HepG2 (cell line): ENCODE results near the gene OS9. TPM values are rescaled to one million over a fixed set of nuclear protein-coding genes. Genes with fewer than 3 reads are reported as not detected.
A peak's percentile ranks its signal among the peaks of the same experiment; 100 is the strongest.

ENCODE experiments used
- BCL6 ChIP-seq: IDR thresholded peaks from 2 replicates; pipeline ENCODE4 v1.6.1; 2016; ENCODE audit warnings: missing genetic modification reagents, missing compliant biosample characterization
- CREBL2 ChIP-seq: sonication (generic); formaldehyde crosslinking; IDR thresholded peaks from 2 replicates; pipeline ENCODE4 v1.8.1; 2023; ENCODE audit warnings: missing genetic modification reagents, mild to moderate bottlenecking, borderline replicate concordance
- ETV5 ChIP-seq: IDR thresholded peaks from 2 replicates; pipeline ENCODE4 v1.6.1; 2018; ENCODE audit warnings: missing biosample characterization, missing genetic modification reagents, inconsistent platforms, borderline replicate concordance
- FOXO1 ChIP-seq: sonication (generic); formaldehyde crosslinking; IDR thresholded peaks from 2 replicates; pipeline ENCODE4 v1.4.0; 2020; ENCODE audit warnings: missing genetic modification reagents
- GZF1 ChIP-seq: sonication (generic); formaldehyde crosslinking; IDR thresholded peaks from 2 replicates; pipeline ENCODE4 v1.5.1; 2020; ENCODE audit warnings: mild to moderate bottlenecking, missing genetic modification reagents
- ISX ChIP-seq: sonication (generic); formaldehyde crosslinking; conservative IDR thresholded peaks from 2 replicates; pipeline ENCODE4 v1.5.0; 2020; ENCODE audit warnings: missing genetic modification reagents
- SRSF1 ChIP-seq: fragments of 200-400 bp; formaldehyde crosslinking; optimal IDR thresholded peaks from 2 replicates; pipeline ENCODE3; 2017; ENCODE audit warnings: mild to moderate bottlenecking, low read depth, low read length, moderate library complexity
- ZBTB3 ChIP-seq: sonication (generic); formaldehyde crosslinking; IDR thresholded peaks from 2 replicates; pipeline ENCODE4 v1.4.0; 2020; ENCODE audit warnings: low read depth, mild to moderate bottlenecking, moderate library complexity, missing genetic modification reagents, borderline replicate concordance
- ZNF564 ChIP-seq: sonication (generic); formaldehyde crosslinking; IDR thresholded peaks from 2 replicates; pipeline ENCODE4 v1.8.1; 2023; ENCODE audit warnings: mild to moderate bottlenecking, missing genetic modification reagents
- ZNF740 ChIP-seq: sonication (generic); formaldehyde crosslinking; IDR thresholded peaks from 2 replicates; pipeline ENCODE4 v1.4.0; 2020; ENCODE audit warnings: missing genetic modification reagents
- ZSCAN21 ChIP-seq: sonication (generic); formaldehyde crosslinking; IDR thresholded peaks from 2 replicates; pipeline ENCODE4 v1.8.0; 2022; ENCODE audit warnings: mild to moderate bottlenecking, missing genetic modification reagents, moderate library complexity, borderline replicate concordance
- polyA plus RNA-seq, 8 experiments: library from polyadenylated mRNA; depleted of rRNA in 3 of 8; stranded (reverse) in 7 of 8; unstranded in 1 of 8; fragments of >200 nt; fragmentation: Illumina TruSeq in 4 of 8; extraction: Trizol in 4 of 8; gene quantifications; 2 replicates each; pipeline versions ENCODE4 v1.2.1 to v1.2.3, GENCODE V29; 2011 to 2016; ENCODE audit warnings: low read depth in 4 of 8, missing spikeins in 1 of 8, mixed read lengths in 1 of 8; ENCODE audit not compliant: insufficient read depth in 1 of 8
- total RNA-seq, 5 experiments: library from RNA; depleted of rRNA; stranded (reverse); fragments of >200 nt; fragmentation: Illumina TruSeq; extraction: Trizol; gene quantifications; 2 replicates each; pipeline ENCODE4 v1.2.3, GENCODE V29; 2016; ENCODE audit warnings: low read depth in 1 of 5
- TF ChIP-seq, protein P1 (sequence below), 2 experiments: sonication (generic) in 1 of 2; formaldehyde crosslinking in 1 of 2; IDR thresholded peaks; 2 replicates each; pipeline versions ENCODE4 v1.6.1 to v1.9.0; 2014 to 2022; ENCODE audit warnings: antibody characterized with exemption in 1 of 2, borderline replicate concordance in 1 of 2, inconsistent platforms in 1 of 2, low read depth in 1 of 2, missing genetic modification reagents in 1 of 2
- TF ChIP-seq, protein P2 (sequence below): sonication (generic); formaldehyde crosslinking; IDR thresholded peaks from 2 replicates; pipeline ENCODE4 v1.4.0; 2020; ENCODE audit warnings: low read depth, mild to moderate bottlenecking, missing genetic modification reagents
- TF ChIP-seq, protein P3 (sequence below): sonication (generic); formaldehyde crosslinking; IDR thresholded peaks from 2 replicates; pipeline ENCODE4 v1.4.0; 2020; ENCODE audit warnings: missing genetic modification reagents, borderline replicate concordance

OS9 gene
- total and polyA plus RNA-seq, 2 of the 13 experiments (the other 11 are each of a cell fraction or from before 2014, with no cell fraction given): 156 to 206 TPM

DNA sequence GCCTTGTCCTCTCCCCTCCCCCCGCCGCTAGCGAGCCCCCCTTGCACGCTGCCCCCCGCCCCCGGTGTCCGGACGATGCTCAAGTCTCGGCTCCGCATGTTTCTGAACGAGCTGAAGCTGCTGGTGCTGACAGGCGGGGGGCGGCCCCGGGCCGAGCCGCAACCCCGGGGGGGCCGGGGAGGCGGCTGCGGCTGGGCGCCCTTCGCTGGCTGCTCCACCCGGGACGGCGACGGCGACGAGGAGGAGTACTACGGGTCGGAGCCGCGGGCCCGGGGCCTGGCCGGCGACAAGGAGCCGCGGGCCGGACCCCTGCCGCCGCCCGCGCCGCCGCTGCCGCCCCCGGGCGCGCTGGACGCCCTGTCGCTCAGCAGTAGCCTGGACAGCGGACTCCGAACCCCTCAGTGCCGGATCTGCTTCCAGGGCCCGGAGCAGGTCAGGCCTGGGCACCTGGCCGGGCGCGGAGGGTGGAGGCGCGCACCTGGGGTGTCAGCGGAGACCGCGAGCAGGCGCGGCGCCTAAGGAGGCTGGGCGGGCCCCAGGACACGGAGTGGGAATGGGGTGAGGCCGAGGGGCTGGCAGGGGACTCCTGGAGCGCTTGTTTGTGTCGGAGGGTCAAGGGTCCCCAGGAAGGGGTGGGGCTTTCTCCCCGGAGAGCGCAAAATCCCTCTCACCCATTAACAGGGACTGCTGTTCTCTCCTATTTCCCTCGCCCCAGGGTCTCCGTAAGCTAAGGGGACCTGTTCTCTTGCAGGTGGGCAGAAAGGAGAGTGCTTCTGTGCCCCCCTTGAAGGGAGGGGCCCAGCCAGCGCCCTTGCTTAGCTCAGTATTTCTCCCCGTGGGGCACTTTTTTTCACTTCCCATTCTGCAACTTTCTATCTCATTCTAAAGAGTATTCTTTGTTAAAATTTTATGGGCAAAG, 61.8 kb downstream of the OS9 start (continued):
- TF ChIP-seq, protein P1, sequence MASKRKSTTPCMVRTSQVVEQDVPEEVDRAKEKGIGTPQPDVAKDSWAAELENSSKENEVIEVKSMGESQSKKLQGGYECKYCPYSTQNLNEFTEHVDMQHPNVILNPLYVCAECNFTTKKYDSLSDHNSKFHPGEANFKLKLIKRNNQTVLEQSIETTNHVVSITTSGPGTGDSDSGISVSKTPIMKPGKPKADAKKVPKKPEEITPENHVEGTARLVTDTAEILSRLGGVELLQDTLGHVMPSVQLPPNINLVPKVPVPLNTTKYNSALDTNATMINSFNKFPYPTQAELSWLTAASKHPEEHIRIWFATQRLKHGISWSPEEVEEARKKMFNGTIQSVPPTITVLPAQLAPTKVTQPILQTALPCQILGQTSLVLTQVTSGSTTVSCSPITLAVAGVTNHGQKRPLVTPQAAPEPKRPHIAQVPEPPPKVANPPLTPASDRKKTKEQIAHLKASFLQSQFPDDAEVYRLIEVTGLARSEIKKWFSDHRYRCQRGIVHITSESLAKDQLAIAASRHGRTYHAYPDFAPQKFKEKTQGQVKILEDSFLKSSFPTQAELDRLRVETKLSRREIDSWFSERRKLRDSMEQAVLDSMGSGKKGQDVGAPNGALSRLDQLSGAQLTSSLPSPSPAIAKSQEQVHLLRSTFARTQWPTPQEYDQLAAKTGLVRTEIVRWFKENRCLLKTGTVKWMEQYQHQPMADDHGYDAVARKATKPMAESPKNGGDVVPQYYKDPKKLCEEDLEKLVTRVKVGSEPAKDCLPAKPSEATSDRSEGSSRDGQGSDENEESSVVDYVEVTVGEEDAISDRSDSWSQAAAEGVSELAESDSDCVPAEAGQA (IDR thresholded peaks at IDR 0.05; ENCODE audit: low read depth): no peak
- TF ChIP-seq, protein P1 (CRISPR knock-in tag; IDR thresholded peaks at IDR 0.05; ENCODE audit: borderline replicate concordance): no peak; the same call in 1 of the 2 replicates
- no peak for TF ChIP-seq CREBL2 (CRISPR knock-in tag)
- peak; percentile 28; the same call in 1 of the 2 replicates for TF ChIP-seq ZBTB3
- 0 out of 2 replicates have a peak, but pooled peaks have one; percentile 33 for TF ChIP-seq BCL6
- TF ChIP-seq GZF1 (CRISPR knock-in tag): no peak
- TF ChIP-seq, protein P2, sequence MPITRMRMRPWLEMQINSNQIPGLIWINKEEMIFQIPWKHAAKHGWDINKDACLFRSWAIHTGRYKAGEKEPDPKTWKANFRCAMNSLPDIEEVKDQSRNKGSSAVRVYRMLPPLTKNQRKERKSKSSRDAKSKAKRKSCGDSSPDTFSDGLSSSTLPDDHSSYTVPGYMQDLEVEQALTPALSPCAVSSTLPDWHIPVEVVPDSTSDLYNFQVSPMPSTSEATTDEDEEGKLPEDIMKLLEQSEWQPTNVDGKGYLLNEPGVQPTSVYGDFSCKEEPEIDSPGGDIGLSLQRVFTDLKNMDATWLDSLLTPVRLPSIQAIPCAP (CRISPR knock-in tag): no peak
- TF ChIP-seq SRSF1: no peak
- TF ChIP-seq ETV5: peak; percentile 20; the same call in 1 of the 2 replicates
- TF ChIP-seq ISX (CRISPR knock-in tag): no peak
- TF ChIP-seq, protein P3, sequence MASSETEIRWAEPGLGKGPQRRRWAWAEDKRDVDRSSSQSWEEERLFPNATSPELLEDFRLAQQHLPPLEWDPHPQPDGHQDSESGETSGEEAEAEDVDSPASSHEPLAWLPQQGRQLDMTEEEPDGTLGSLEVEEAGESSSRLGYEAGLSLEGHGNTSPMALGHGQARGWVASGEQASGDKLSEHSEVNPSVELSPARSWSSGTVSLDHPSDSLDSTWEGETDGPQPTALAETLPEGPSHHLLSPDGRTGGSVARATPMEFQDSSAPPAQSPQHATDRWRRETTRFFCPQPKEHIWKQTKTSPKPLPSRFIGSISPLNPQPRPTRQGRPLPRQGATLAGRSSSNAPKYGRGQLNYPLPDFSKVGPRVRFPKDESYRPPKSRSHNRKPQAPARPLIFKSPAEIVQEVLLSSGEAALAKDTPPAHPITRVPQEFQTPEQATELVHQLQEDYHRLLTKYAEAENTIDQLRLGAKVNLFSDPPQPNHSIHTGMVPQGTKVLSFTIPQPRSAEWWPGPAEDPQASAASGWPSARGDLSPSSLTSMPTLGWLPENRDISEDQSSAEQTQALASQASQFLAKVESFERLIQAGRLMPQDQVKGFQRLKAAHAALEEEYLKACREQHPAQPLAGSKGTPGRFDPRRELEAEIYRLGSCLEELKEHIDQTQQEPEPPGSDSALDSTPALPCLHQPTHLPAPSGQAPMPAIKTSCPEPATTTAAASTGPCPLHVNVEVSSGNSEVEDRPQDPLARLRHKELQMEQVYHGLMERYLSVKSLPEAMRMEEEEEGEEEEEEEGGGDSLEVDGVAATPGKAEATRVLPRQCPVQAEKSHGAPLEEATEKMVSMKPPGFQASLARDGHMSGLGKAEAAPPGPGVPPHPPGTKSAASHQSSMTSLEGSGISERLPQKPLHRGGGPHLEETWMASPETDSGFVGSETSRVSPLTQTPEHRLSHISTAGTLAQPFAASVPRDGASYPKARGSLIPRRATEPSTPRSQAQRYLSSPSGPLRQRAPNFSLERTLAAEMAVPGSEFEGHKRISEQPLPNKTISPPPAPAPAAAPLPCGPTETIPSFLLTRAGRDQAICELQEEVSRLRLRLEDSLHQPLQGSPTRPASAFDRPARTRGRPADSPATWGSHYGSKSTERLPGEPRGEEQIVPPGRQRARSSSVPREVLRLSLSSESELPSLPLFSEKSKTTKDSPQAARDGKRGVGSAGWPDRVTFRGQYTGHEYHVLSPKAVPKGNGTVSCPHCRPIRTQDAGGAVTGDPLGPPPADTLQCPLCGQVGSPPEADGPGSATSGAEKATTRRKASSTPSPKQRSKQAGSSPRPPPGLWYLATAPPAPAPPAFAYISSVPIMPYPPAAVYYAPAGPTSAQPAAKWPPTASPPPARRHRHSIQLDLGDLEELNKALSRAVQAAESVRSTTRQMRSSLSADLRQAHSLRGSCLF: no peak
- TF ChIP-seq ZNF564 (CRISPR knock-in tag): no peak
- no peak; the same call in 1 of the 2 replicates for TF ChIP-seq ZSCAN21 (CRISPR knock-in tag)
- TF ChIP-seq ZNF740 (CRISPR knock-in tag): no peak
- 0 out of 2 replicates have a peak, but pooled peaks have one; percentile 32 for TF ChIP-seq FOXO1 (CRISPR knock-in tag)
